Fibroblast of skin of right quadriceps (primary cell): Measurements from ENCODE around the gene PMVK.
"Not testable (repeated sequence)": the region's sequence is repeated elsewhere in the genome, so short reads cannot be mapped to it uniquely, and the experiment has no call there.

Source experiments
- DNase-seq: peaks from one replicate; pipeline ENCODE4 v3.0.0-alpha.2; 2013

Gene PMVK

DNA sequence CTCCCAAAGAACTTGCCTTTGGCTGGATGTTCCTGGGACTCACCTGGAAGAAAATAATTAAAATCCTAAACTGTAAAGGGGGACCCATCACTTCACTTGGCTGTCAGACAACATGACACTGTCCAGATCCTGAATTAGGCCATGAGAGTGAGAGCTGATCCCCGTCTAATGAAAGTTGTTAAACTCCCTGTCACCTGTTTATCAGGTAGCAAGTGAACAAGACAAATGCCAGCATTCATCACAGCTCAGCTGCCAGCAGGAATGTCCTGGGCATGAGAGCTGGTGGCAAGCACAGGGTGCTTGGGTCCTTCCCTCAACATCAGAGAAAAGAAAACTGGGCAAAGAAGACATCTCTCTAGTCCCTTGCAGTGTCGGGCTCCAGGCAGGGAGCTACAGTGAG, 23.8 kb downstream of the PMVK start:
- DNase-seq: no peak

DNA sequence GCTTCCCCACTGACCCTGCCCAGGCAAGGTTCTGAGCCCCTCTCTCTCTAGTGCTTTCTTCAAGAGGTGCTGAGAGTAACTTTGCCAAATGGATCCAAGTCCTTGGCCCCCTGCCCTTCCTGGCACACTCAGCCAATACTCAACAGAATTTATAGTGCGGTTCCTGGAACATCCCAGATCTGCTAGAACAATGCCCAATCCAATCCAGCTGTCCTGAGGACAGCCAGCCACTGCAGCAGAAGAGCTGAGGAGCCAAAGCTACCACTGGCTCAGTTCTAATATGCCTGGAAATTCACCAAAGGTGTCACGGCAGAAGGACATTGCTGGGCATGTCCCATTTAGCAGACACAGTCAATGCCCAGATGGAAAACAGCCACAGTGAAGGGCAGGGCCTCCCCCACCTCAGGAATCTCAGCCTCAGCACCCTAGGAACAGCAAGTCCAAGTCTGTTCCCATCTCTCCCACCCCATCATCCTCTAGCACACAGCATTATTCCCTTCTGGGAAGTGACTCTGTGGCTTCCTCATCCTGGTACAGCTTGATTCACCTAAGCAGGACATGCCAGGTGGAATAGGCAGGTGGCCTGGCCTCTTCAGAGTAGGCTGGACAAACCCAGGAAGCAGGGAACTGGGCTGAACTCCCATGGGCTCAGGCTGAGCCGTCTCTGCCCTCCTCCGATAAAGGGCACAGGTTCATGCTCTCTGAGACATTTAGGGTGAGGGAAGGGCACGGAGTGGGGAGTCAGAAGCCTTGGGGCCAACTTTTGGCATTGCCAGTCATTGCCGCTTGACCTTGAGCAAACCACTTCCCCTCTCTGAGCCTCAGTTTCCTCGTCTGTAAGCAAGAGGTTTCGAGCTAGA, 24.6 kb downstream of the PMVK start:
- no peak for DNase-seq

DNA sequence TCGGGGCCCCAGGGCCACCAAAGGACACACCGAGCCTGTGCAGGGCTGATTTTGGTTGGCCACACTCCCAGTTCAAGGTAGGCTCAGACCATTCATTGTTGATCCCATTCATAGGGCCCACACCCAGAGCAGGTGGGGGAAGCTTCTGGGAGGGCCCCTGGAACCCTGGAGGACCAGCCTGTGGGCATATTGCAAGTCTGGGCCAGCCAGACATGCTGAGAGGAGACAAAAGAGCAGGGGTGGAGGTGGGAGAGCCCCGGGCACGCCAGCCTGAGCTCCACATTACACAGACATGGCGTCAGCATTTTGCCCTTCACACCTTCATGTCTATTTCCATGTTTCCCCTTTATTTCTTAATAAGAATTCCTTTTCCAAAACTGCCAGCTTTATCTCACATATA, 25.7 kb downstream of the PMVK start:
- no peak for DNase-seq

DNA sequence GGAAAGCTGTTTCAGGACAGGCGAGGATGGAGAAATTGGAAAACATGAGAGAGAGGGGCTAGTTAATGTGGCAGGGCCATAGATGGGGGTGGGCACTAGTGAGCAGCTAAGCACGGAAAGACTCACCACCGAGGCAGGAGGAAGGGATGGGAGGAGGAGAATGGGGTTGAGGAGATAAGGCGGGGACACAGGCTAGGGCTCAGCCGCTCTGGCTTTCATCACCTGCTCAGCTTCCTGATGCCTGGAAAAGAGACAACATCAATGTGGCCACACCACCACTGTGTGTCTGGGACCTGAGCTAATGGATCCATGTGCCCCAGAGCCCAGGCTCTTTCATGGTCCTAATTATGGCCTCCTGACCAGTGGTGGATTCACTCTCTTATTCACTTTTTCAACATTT, 27.6 kb downstream of the PMVK start:
- no peak for DNase-seq

DNA sequence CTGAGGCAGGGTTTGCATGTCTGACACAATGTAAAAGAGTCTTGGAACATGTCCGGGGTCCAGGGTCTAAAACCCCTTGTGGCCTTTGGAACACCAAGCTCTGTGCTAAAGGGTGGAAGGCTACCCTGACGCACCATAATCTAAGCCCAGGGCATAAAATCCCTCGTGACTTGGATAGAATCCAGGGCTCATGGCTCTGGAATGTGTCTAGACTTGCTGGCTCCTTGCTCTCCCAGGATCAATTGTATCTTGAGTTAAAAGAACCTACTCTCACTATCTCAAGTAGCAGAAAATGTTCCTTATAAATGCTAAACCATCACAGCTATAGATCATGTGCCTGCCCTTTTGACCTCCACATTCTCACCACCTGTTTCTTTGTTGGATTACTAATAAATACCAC, 28.4 kb downstream of the PMVK start:
- not testable (repeated sequence) for DNase-seq

DNA sequence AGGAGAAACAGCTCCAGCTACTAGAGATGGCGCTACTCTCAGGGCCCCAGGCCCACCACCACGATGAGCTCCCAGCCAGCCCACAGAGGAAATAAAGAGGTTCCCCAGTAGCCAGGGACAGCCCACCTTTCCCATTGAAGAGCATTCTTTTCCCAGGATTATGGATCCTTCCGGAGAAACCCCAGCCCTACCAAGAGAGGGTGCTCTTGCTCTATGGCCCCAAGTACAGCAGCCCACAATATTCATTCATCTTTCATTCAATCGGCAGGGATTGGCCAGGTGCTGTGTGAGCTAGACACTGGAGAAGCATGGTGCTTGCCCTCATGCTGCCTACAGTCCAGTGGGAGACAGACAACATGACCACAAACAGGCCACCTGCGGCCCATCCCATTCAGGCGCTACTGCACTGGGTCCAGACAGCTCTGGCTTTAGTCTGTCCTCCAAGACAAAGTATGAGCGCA, 29.9 kb downstream of the PMVK start:
- DNase-seq: no peak

DNA sequence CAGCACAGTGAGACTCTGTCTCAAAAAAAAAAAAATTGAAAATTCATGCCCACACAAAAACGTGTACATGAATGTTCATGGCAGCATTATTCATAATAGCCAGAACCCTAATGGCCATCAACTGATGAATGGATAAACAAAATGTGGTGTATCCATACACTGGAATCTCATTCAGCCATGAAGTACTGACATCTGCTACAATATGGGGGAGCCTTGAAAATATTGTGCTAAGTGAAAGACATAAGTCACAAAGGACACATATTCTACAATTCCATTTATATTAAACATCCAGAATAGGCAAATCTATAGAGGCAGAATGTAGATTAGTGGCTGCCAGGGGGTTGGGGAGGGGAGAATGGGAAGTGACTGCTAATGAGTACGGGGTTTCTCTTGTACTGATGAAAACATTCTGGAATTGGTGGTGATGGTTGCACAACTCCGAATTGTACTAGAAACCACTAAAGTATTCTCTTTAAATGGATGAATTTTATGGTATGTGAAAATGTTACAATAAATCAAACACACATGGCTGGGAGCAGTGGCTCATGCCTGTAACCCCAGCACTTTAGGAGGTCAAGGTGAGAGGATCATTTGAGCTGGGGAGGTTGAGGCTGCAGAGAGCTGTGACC, 33.5 kb downstream of the PMVK start:
- peak; percentile 19 for DNase-seq

DNA sequence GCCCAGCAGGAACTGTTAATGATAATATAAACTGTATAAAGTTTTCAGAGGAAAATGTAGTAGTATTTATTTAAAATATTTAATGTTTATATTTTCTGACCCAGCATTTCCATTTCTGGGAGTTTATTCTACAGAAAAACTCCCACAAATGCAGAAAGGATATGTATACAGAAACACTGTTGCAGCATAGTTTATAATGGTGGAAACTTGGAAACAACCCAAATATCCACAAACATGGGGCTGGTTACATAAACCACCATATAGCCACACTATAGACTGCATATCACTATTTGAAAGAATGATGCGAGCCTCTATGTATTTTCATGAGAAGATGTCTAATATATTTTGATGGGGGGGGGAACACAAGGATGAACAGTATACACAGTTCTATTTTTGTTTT, 34.9 kb downstream of the PMVK start:
- DNase-seq: no peak

DNA sequence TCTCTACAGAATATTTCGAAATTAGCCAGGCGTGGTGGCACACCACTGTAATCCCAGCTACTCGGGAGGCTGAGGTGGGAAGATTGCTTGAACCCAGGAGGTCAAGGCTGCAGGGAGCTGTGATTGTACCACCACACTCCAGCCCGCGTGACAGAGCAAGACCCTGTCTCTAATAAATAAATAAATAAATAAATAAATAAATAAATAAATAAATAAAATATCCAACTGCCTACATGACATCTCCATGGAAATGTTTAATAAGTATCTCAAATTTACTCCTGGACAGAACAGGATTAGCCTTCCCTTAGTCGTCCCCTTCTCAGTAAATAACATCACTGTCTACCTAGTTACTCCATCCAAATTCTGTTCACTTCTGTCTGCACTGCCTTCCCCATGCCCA, 37.5 kb downstream of the PMVK start:
- DNase-seq: no peak

DNA sequence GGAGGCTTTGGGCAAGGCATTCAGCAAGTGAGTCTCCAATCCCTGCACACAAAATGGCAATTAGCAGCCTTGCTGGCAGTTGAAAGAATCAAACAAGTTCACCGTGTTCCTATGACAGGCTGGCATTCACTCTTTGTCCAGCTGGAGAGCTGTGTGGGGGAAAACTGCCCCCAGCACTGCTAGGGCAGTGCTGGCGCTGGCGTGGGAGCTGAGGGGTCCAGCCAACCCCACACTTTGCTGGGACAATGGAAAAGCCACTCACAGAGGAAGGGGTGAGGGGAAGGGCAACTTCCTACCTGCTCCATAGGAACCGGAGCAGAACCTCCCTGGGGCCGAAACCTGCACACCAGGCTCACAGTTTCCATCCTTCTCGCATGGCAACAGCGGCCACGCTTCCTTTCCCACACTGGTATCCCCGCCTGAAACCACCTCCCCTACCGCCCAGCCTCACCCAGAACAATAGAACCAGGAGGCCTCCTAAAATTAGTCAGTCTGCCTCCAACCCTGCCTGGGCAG, 39.7 kb downstream of the PMVK start:
- no peak for DNase-seq

DNA sequence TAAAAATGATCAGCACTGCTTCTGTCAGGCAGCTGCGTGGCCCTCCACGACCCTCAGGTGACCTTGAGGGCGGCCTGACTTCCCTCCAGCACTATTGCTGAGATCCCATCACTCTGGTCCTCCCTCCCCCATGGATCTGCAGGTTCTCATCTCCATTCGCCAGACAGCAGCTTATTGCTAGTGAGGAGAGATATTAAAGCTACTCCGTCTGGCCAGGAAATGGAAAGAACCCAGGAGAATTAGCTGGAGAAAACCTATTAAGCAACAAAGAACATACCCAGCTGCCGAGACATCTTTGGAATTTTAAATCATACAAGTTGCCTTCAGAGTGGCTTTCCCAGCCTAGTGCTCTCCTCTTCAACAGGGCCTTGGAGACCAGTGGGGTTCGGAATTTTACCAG, 40.7 kb downstream of the PMVK start:
- DNase-seq: no peak

DNA sequence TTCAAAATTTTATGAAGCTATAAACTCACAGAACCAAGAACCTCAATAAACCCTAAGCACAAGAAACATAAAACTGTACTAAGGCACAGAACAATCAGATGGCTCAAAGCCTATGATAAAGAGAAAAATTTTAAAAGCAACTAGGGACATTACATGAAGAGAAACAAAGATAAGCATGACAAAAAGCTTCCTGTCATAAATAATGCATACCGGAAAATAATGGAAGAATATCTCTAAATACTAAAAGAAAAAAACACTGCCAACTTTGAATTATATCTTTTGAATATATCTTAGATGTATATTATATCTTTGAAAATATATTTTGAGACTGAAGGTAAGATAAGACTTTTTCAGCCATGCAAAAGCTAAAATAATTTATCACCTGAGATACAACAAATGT, 45.1 kb downstream of the PMVK start:
- no peak for DNase-seq

DNA sequence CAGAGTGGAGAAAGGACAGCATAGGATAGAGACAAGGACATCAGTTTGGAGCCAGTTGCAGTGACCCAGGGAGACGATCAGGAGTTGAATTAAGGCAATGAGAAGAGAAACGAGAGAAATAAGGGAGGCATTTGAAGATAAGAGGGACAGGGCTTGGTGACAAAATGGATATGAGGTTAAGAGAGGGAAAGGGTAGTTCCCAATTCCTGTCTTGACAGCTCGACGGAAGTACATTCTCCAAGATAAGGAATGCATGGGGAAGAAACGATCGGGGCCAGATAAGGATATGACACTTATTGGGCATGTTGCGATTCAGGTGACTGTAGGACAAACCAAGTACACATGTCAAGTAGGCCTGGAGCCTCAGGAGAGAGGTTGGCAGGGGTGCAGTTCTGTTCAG, 47.8 kb downstream of the PMVK start:
- no peak for DNase-seq

DNA sequence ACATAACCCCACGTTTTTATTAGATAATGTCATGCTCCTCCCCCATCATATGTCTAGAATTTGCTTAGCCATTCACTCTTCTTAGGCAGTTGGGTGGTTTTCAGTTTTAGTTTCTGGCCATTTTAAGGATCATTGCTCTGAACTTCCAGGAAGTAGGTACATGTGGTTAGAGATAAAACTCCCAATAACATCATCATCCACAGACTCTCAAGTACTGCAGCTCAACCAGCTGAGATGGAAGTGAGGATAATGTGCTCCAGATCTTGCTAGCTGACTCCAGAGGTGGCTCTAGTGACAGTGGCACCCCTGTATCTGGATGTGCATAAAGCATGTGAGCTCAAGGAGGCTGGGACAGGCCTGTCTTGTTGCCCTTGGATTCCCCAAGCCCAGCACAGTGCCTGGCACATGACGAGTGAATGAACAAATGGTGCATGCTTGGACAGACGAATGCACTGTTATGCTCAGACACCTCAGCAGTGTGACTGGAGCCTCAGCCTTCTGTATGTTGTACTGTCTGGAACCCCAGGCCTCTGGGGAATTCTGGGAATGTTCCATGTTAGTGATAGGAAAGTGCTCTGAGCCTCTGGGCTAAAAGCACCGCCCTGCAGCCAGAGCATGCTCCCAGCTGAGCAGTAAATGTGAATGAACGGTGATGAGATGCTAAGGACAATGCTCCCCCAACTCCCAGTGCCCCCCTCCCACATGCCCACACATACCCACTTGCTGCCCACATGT, 50.1 kb downstream of the PMVK start:
- no peak for DNase-seq

DNA sequence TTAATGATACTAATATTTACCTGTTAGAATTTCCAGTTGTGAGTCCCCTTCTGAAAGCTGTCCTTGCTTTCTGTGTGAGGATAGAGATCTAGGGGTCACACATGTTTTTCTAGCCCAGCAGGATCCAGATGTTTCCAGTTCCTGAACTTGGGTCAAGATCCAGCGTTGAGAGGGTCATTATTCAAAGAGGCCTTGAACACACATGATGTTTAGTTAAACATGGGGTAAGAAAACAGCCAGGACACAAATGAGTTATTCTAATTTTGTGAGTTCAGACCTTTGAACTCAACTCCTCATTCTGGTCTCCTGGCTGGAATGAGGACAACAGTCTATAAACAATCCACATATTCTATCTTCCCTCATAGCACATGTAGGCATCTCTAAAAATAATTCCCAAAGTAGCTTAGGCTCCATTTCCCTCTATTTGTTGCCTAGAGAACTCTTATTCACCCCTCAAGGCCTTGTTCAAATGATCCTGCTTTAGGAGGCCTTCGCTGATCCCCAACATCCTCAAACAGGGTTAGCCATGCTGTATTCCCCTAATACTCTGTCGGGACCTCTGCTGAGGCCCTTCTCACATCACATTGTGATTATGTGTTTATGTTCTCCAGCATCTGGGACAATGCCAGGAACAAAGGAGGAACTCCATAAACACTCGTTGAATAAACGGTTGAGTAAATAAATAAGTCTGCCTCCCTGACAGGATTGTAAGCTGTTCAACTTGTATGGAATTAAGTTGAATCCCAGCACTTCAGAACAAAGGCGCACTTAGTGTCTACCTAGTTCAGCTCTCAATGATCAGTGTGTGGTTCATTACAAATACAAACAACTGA, 51.4 kb downstream of the PMVK start:
- no peak for DNase-seq

DNA sequence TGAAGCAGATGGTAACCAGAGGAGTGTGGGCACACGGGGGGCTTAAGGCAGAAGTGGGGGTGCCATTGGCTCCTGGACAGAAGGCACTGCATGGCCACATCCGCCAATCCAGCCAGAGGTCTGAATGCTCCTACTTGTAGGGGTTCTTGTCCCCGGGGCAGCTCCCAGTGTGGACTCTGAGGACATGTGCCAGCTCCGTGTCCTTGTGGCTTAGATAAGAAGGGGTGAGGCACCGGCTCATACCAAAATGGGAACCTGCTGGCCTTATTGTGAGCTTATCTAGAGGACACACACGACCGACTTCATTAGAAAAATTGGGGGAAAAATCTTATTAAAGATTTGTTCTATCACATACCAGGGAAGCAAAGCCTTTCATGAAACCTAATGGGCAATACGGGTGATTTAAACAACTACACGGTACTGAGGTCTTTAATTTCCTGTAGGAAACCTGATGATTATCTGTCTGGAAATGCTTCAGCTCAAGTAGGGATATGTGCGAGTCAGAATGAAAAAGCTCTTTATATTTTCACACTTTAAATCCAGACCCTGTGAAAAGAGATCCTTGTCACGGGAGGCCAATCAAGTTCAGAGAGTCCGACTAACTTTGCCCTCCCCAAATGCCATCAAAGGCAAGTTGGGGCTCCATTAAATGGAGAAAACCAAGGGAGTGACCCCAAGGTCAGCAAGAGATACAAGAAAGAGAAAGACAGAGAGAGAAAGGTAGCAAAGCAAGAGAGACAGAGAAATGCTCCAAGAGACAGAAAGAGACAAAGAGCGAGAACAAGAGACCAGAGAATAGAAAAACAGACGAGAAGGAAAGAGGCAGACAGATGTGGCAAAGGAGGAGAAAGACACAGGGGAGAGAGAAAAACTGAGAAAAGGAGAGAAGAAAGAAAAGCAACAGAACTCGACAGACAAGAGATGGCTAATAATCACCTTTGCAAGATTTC, 52.3 kb downstream of the PMVK start:
- DNase-seq: no peak

DNA sequence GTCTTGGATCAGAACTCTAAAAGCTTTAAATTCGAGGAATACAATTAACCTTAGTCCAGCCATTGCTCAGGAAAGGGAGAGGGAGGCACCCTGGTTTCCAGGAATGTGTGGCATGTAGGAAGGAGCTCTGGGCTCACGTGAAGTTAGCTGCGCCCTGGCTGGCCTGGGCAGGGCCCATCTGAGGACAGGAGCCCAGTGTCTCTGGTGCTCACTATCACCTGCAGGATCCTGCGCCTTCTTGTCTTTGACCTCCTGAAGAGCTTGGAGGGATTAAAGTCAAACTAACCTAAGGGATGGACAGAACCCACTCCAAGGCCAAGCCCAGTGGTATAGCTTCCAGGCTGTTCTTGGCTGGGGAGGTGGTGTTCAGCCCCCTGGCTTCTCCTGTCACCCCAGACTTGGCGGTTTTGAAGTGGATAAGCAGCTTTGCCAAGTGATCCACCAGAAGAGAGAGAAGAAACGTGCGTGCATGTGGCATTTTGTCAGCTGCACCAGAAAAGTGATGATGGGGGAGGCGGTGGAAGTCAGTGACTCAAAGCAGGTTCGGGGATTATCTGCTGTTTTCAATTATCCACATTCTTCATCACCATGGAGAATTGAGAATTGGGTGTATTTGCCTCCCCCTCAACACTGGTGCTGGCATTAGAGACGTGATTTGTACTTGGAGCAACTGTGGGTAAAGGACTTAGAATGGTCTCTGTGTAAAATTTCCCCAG, 54.5 kb downstream of the PMVK start:
- peak; percentile 41 for DNase-seq

DNA sequence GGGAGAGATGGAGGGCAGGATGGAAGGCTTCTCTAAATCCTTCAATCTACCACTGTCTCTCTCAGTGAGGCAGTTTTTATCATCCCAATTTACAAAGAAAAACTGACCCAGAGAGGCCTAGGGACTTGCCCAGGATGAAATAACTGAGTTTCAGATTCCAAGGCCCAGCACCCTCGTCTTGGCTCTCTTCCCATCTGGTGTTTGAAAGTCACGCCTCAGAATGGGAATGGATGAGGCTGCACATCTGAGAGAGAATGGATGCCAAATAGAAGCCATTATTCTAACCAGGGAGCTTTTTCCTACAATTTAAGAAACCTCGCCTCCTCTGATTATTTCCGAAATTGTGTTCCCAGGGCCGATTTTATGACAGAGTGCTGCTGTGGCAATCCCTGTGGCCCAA, 55.8 kb downstream of the PMVK start:
- no peak for DNase-seq

DNA sequence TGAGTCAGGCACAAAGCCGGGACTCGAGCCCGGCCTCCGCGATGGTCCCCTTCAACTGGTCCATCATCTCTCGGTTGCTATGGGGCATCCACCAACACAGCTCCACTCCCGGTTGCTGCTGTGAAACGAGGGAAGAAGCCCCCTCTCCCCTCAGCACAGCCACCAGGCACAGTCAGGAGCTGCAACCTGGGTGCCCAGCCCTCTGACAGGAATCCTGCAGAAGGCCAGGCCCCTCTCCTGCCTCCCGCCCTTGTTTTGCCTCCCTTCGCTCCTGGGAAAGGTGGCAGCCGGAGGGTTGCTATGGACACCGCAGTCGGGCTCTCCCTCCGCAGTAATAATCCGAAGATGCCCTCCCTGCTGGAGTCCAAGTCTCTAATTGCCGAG, 57.5 kb downstream of the PMVK start:
- no peak for DNase-seq

DNA sequence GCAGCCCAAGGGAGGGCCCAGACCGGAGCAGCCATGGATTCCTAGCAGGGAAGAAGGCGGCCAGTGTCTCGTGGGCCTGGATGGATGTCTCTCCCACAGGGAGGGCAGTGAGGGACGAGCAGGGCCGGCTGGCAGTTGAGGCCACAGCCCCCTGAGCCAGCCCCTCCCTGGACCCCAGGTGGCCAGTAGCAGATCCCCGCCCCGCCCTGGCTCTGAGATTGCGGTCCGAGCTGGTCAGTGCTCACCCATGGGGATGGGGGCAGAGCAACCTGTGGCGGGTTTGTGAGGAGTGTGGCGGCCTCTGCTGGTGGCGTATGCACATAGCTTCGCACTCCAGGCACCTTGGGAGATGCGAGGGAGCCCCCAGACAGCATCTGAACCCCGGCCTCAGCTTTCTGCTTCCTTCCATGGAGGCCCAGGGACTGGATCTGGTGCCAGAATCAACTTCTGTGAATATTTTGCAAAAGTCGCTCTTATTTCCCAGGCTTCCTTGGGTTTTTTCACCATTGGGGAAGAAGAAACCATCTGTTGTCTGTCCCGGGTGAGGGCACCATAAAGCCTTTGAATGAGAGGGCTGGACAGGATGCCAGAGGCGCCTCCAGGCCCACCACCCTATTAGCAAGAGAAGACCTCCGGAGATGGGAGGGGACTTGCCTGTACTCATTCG, 58.0 kb downstream of the PMVK start:
- DNase-seq: peak; percentile 47
